Lower leg skin (tissue), 3 donors: Measurements from ENCODE around the gene YWHAB.

Experiments
- CTCF ChIP-seq, 3 donors: fragments of 450-650 bp; IDR thresholded peaks; one replicate each; pipeline ENCODE4 v1.5.1; 2016; ENCODE audit warnings: antibody characterized with exemption in 3 of 3, mild to moderate bottlenecking in 3 of 3, moderate library complexity in 2 of 3
- POLR2A ChIP-seq, 2 donors: fragments of 450-650 bp; IDR thresholded peaks; one replicate each; pipeline ENCODE4 v1.6.1; 2016 to 2017; ENCODE audit warnings: antibody characterized with exemption in 2 of 2, mild to moderate bottlenecking in 1 of 2, moderate library complexity in 1 of 2

- no peak for TF ChIP-seq CTCF (IDR thresholded peaks at IDR 0.05)
- TF ChIP-seq POLR2A (IDR thresholded peaks at IDR 0.05), result no peak
These were observed 56.9 kb downstream of the YWHAB start for GRCh38 chr20:44942264-44942973.
